Left forelimb (tissue), 1 donor: Measurements from ENCODE around the gene MEGF6.

ENCODE experiments used
- DNase-seq: peaks from one replicate; pipeline ENCODE4 v3.0.0-alpha.2; 2018; ENCODE audit warnings: low spot score

The MEGF6 gene

DNA sequence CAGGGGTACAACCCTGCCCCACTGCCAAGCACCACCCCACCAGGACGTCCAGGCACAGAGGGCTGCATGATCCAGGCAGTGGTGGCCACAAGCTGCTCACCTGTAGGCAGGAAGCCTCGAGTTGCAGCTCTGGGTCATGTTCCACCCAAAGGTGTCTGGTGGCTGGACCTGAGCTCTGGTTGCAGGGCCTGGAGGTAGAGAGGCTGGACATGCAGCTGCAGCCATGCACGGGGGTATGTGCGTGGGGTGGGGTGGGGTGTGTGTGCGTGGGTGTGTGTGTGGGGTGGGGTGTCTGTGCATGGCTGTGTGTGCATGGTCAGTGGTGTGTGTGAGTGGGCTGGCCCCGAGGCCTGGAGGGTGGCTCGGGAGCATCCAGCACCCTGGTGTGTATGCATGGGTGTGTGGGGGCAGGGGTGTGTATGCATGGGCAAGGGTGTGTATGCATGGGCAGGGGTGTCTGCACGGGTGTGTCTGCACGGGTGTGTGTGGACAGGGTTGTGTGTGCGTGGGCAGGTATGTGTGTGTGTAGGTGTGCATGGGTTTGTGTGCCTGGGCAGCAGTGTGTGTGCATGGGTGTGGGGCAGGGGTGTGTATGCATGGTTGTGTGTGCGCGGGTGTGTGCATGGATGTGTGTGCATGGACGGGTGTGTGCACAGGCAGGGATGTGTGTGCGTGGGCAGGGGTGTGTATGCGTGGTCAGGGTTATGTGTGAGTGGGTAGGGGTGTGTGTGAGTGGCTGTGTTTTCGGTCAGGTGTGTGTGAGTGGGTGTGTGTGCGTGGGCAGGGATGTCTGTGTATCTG, 141.3 kb downstream of the MEGF6 start:
- DNase-seq, result no peak

DNA sequence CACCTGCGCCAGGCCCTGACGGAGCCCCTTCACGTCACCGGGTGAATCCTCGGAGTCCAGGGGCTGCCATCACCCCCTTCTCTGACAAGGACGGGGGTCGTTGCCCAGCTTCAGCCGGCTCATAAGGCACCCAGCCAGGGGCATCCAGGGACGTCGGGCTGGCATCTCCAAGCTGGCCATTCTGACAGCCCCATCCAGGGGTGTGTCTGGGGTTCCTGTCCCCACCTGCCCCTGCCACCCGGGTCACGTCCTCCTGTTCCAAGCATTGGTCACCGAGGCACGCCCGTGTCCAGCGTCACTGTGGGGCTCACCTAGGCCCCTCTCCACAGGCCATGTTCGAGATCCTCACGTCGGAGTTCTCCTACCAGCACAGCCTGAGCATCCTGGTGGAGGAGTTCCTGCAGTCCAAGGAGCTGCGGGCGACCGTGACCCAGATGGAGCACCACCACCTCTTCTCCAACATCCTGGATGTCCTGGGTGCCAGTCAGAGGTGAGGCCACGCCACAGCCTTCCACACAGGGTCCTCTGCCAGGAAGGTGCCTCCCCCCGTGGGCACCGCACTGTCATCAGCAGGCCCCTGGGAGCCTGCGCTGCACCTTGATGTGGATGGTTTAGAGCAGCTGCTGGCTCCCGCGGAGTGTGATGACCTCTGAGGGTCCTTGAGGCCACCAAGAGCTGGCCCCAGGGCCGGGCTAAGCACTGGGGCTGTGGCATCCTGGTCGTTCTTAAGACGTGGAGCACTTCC, 142.0 kb downstream of the MEGF6 start:
- no peak for DNase-seq

- no peak for DNase-seq
These were observed 142.8 kb downstream of the MEGF6 start for GRCh38 chr1:3468236-3469103.

- no peak for DNase-seq
These were observed 143.9 kb downstream of the MEGF6 start for GRCh38 chr1:3467096-3468036.

GRCh38 chr1:3466366-3467075, 144.8 kb downstream of the MEGF6 start:
- DNase-seq, result no peak

GRCh38 chr1:3465935-3466321, 145.4 kb downstream of the MEGF6 start:
- DNase-seq, result no peak

DNA sequence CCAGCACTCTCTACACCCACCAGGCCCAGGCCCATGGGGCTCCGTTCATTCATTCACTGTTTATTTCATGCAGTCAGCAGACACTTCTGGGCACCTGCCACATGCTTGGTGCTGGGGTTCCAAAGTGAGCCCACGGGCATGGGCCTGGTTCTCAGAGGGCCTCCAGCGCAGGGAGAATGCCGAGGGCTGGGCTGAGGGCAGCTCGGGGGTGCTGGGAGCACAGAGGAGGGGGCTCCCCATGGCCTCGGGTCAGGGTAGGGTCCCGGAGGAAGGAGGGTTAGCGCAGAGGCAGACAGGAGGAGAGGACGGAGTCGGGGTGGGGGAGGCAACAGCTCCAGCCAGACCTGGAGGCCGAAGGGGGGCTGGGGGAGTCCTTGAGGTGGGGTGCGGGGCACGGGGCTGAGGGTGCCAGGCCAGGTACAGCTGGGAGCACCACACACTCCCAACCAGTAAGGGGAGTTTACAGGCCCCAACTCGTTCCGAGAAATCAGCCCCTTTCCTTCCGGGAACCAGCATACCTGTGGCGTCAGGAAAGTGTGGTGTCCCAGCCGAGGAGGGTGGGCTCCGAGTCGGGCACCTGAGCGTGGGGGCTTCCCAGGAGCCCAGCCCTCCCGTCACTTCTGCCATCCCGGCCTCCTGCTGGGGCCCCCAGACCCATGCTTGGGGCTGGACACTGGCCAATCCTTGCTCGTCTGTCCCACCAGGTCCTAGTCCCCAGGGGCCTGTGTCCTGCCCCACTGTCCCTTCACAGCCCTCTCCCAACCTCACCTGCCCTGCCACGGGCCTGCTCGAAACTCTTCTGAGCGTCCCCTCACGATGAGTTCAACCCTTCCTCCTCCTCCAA, 146.0 kb downstream of the MEGF6 start:
- no peak for DNase-seq

- DNase-seq, result no peak
These were observed 146.7 kb downstream of the MEGF6 start for GRCh38 chr1:3464649-3465025.

- no peak for DNase-seq
These were observed 147.2 kb downstream of the MEGF6 start for GRCh38 chr1:3463891-3464648.

DNA sequence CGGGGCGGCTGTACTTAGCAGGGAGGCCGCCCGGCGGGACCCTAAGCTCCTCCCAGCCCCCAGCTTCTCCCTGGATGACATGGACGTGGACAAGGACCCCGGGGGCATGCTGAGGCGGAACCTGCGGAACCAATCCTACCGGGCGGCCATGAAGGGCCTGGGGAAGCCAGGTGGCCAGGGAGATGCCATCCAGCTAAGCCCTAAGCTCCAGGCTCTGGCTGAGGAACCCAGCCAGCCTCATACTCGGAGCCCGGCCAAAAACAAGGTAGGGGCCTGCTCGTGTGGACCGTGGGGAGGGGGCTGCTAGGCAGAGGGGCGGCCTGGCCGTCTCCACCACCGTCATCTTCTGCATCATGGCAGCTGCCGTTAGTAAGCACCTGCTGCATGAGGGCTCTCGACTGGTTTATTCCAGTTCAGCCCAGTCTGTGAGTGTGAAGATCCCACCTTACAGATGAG, 147.9 kb downstream of the MEGF6 start:
- no peak for DNase-seq

GRCh38 chr1:3463013-3463385, 148.3 kb downstream of the MEGF6 start:
- no peak for DNase-seq

DNA sequence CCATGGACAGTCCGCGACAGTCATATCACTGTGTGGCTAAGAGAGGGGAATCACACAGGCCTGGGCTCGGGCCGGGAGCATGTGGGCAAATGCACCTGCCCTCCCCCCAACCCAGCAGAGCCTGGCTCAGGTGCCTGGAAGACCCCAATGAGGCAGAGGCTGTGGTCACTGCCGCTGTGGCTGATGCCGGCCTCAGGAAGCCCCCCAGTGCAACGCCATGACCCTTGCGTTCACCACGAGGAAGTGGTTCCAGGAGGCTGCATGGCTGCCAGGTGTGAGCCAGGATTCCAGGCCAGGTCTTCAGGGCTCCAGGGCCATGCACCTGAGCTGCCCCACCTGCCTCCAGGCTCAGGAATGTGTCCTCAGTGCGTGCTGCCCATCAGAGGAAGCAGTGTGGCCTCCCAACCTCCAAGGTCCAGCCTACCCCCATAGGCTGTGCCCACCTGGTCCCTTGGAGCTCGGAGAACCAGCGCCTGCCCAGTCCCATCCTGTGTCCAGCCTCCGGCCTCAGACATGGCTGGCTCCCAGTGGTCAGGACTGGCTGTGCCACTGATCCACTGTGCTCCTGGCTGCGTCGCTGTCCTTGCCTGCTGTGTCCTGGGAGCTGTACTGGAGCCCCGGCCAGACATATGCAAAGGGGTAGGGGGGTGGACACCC, 148.8 kb downstream of the MEGF6 start:
- no peak for DNase-seq

DNA sequence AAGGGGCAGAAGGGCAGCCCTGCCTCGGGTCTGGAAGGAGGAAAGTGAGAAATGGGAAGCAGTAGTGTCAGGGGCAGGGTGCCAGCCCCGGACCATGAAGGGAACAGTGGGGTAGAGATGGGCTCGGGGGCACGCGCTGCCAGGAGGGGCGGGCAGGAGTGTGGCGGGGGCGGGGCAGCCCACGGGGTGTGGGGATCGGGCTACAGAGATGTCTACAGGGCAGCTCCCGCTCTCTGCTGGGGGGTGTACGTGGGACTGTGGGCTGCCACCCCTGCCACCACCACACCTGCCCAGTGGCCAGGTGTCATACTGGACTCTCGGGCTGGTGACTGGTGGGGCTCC, 149.4 kb downstream of the MEGF6 start:
- no peak for DNase-seq

- no peak for DNase-seq
These were observed 149.9 kb downstream of the MEGF6 start for GRCh38 chr1:3461238-3461933.

GRCh38 chr1:3460672-3461131, 150.6 kb downstream of the MEGF6 start:
- DNase-seq, result no peak

GRCh38 chr1:3459940-3460671, 151.2 kb downstream of the MEGF6 start:
- DNase-seq, result no peak
